GM18526 (cell line): ENCODE measurements around the gene ATF6B.

Experiments used
- POLR2A ChIP-seq: IDR thresholded peaks from 3 replicates; pipeline ENCODE4 v1.6.1; 2011; ENCODE audit not compliant: insufficient read length; ENCODE audit errors: extremely low read depth

The ATF6B gene

DNA sequence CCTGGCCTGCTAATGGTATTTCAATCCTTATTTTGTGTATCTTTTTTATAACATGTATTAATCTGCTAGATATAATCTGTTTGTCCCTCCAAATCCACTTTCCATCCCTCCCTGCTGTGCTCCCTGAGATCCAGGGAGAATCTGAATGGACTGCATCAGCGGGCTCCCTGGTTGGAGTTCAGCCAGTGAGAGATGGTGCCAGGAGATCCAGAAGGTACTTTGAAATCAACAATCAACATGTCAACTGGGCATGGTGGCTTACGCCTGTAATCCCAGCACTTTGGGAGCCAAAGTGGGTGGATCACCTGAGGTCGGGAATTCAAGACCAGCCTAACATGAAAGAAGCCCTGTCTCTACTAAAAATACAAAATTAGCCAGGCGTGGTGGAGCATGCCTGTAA, 4.4 kb downstream of the ATF6B start:
- no peak for TF ChIP-seq POLR2A

DNA sequence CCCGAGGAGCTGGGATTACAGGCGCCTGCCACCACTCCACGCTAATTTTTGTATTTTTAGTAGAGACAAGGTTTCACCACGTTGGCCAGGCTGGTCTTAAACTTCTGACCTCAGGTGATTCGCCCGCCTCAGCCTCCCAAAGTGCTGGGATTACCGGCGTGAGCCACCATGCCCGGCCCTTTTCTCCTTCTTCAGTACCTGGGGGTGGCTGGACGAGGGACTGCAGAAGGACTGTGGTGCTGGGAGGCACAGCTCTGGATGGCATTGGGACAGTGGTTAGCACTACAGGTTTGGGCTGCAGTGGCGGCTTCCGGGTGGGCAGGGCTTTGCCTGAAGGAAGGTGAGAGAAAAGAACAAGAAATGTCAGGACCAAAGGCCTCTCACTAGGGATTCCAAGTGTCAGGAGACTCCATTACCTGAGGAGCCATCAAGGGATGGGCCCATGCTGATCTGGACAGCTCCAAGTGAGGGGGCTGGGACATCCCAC, 7.4 kb downstream of the ATF6B start:
- no peak for TF ChIP-seq POLR2A

DNA sequence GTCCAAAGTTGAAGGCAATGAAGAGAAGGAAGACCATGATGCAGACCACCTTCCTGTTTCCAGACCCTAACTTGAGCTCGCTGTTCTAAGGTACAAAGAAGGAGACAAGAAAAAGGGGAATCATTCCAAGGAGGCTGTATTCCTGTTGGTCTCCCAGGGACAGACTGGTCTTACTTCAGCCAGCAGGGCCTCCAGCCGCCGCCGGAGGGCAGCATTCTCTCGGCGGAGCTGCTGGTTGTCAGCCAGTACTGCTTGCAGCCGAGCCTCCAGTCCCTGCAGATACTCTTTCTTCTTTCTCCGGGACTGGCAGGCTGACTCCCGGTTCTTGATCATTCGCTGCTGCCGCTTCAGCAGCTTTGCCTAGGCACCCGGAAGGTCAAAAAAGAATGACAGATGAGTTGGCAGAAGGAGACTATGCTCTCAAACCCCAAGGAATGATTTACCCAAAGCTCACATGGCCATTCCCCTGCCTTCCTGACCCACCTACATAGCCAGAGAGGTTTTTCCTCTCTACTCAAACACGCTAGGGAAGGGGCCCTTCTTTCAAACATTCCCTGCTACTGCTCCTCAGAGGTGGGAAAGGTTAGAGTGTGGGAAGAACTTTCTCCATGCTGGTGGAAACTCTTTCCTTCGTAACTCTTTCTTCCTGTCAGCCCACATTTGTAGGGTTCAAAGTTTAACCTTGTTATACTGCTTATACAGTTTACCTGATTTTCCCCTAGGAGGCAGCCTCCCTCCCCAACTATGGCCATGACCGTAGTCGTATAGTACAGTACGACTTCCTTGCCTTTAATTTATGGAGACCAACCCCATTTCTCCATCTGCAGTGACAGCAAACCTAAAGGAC, 9.0 kb downstream of the ATF6B start:
- TF ChIP-seq POLR2A: no peak

DNA sequence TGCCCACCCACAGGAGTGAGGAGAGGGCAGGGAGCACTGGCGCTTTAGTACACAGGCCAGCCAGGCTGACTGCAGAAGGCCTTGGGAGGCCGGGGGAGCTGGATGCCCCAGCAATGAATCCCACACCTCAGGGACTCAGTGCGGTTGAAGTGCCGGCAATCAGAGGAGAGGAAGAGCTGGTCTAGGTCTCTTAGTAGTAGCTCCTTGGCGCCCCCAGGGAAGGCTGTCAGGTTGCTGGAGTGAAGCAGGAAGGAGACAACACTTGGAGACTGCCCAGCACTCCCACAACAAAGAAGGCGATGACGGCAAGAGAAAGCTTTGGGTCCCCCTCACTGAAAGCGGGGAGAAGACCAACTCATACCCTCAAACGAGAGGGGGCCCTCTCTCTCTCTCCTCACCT, 10.6 kb downstream of the ATF6B start:
- TF ChIP-seq POLR2A: no peak

DNA sequence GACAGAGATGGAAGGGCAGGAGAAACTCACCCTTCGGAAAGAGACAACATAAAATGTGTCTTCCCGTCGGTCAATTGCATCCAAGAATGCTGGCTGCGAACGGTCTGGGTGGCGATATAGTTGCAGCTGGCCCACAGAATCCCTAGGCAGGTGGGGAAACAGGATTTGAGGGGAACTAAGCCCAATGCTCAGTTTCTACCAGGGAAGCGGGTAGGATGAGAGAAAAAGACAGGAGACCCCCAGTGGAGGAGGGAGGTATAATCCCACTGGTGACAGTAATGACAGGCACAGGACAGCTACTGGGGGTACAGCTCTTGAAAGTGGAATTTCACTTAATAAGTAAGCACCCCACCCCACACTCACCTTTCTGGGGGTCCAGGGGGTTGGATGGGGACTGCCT, 11.4 kb downstream of the ATF6B start:
- no peak for TF ChIP-seq POLR2A

DNA sequence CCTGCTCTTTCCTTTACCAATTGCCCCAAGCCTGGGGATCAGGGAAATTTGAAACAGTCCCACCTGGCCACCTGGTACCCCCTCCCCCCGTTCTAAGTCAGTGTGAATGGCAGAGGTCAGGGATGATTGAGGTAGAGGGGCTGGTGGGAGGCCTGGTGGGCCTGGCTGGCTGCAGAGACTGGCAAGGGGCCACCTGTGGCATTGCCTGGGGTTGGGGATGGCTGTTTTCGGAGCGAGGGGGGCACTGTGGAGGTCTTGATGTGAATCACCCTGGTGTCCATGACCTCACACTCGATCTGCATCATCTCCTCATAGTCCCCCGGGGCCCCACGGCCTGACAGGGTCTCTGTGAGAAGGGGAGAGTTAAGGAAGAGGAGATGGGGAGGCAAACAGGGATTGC, 12.4 kb downstream of the ATF6B start:
- TF ChIP-seq POLR2A: no peak

DNA sequence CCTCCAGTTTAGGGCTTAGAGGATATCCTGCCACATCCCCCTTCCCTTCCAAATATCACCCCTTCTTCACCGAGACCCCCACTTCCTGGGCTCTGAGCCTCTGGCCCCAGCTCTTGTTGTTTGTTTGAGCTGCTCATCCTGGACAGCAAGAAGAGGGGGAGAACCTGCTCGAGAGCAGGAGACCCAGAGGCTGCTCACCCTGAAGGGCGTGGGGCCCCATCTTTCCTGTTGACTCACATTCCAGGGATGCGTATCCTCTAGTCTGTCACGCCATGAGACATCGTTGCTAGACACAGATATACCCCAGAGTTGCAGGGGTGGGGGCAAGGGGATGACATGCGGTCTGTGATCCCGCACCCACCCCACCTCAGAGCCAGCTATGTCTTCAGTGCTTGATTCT, 13.2 kb downstream of the ATF6B start:
- TF ChIP-seq POLR2A: no peak

DNA sequence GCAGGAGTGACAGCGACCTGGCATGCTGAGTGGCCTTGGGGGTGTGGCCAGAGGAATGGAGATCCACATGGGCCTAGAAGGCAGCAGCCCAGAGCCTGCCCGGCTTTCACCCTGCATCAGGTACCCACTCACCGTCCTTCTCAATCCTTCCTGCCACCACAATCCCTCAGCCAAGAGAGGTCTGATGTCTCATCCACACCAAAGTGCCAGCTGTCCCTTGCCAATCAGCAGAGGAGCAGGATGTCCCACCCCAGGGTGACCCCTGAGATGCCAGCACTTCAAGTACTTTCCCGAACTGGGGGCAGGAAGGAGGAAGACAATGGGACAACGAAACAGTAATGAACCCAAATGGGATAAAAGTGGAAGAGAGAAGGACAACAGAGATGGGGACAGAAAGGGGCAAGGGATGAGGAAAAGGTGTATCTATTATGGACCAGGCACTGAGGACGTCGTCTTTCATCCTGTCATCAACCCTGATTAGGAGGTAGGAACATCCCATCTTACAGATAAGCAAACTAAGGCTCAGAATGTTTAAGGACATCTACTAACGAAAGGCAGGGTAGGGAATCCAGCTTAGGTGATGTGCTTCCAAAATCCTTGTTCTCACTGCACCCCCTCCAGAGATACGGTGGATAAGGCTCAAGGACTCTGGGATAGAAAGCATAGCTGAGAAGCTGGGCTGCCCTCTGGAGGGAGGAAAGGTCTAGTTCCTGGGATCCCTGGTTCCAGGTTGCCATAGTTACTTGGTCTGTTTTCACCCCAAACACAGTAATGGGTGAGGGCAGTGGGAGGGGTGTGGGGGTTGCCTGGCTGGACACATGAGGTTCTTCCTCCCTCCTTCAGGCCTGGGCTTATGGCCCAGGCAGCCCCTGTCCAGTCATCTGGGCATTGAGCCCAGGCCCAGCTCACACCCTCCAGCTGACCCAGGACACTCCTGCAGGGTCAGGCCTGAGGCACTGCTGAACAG, 14.4 kb downstream of the ATF6B start:
- no peak for TF ChIP-seq POLR2A

DNA sequence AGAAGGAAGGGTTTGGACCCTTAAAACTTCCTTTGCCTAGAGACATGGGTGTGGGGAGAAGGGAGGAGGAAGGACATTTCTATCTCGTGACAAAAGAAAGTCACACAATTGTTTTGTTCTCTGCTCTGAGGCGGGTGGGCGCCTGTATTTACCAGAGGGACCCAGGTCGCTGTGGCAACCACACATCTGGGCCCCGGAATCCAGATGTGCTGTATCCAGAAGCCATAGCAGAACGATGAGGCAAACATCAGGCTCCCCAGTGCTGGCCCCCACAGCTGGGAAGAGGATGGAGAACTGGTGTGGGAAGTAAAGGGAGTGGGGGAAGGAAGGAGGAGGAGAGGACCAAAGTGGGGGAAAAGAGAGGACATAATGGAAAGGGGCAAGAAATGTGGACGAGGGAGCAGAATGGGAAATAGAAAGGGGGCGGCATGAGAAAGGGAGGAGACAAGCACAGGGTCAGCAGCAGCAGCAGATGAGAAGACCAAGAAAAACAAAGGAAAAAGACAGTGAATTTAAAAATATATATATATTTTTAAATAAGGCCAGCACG, 15.5 kb downstream of the ATF6B start:
- TF ChIP-seq POLR2A: no peak

DNA sequence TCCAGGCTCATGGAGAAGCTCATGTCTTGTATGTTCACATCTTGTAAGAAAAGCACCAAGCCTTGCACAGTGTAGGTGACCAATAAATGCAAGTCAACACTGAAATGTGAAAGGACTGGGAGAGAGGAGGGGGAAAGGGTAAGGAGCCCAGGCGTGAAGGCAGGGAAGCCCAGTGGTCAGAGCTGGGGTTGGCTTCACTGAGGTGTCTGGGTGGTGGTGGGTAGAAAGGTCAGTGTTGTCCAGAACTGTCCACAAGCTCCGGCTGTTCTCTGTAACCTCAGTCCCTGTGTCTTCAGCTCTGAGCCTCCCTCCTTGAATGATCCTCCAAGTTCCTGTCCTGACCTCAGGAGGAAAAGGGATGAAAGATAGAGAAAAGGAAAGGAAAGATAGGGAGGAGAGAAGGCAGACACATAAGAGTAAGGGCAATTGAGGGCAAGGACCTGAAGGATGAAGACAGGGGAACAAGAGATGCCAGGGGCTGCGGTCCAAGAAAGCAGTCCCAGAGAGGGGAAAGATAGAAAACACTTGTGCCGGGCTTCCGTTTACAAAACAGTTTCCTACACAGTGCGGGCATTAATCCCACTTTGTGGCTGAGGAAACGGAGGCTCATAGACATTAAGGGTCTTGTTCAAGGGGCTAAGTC, 16.5 kb downstream of the ATF6B start:
- TF ChIP-seq POLR2A: no peak

DNA sequence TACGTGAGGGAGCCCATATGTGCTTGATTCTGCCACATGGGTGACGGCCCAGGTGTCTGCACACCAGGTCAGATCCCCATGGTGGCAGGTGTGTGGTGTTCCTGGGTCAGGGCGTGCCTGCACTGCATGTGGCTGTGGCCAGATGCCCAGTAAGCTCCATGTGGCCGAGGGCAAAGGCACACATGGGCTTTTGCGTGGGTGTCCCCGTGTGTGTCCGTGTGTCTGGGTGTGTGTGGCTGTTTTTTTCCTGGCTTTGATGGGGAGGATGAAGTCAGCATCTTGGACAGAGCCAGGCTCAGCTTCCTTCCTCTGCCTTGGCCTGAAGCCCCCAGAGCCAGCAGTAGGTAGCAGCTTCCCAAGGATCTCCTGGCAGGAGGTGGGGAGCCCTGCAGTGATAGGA, 17.4 kb downstream of the ATF6B start:
- TF ChIP-seq POLR2A: no peak

DNA sequence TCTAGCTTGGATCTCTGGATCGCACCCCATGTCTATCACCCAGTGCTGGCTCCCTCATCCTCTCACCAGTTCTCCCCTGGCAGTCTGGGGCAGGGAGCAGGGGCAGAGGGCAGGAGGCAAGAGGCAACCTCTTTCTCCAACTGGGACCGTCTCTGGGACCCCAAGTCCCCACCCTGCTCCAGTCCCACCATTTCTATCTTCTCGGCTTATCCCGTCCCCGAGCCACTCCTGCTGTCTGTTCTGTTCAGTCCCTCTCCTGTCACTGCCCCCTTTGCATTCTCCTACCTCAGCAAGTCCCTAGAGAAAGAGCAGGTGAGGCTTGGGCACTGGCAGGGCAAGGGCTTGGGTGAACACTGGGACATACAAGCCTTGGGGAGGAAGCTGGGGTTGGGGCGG, 18.3 kb downstream of the ATF6B start:
- TF ChIP-seq POLR2A: no peak

DNA sequence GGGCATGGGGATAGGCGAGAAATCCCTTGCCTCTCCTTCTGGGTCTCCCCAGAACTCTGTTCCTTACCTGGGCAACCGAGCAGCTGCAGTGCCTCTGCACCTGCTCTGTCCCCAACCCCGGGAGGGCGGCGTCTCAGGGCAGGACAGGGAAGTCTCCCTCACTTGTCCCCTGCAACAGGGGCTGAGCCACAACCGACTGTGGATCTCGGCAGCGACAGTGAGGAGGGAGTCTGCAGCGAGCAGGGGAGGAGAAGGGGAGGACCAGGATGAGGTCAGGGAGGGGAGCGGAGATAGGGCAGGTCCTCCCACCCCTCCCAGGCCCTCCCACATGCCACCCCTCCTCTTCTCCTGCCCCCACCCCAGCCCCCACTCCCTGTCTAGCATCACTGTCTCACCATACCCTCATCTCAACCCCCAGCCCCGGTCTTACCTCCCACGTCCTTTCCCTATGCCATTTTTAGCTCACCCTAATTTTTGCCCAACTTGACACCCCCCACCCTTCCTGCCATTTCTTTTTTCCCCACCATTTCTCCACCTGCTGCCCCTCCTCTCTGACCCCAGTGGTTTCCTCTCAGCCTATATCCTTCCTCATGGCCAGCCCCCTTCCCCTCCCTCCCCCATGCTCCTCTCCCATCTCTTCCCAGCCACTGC, 18.8 kb downstream of the ATF6B start, which contains the start of gene TNXB:
TNXB (minus strand) TSS at position 225 of the 651 bp plus-strand sequence. CDS start 11,140 bp downstream, outside the sequence.
- TF ChIP-seq POLR2A: no peak

DNA sequence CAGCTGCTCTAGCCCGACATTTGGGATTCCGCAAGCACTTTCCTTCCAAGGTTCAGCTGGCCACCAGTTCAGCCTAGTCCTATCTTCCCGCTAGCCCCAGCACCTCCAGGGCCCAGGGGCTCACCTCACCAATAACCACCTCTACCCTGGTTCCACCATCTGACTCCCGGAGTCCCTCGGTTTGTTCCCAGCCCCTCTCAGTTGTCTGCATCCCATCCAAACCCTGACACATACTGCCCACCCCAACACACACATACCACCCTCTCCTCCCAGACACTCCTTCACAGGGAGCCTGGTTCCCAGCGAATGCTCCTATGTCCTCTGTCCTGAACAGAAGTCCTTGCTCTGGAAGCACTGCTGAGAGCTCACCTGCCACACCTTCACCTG, 19.3 kb downstream of the ATF6B start:
- TF ChIP-seq POLR2A: no peak
